Stomach (tissue), 9 donors: ENCODE measurements around the gene TSPAN3. TPM values are rescaled to one million over a fixed set of nuclear protein-coding genes. Genes with fewer than 3 reads are reported as not detected.
A peak's percentile ranks its signal among the peaks of the same experiment; 100 is the strongest.

Source experiments
- DNase-seq, 2 donors: peaks; one replicate each; pipeline versions ENCODE4 v3.0.0 to v3.0.0-alpha.2; 2013 to 2019
- H3K27ac ChIP-seq, 5 donors: fragments of 200-600 bp in 4 of 5; sonication (generic) in 4 of 5; one replicate each; pipeline ENCODE4 v1.5.1; 2013 to 2019; ENCODE audit warnings: mild to moderate bottlenecking in 1 of 5, moderate library complexity in 1 of 5
- H3K27me3 ChIP-seq, 3 donors: fragments of 200-600 bp; sonication (generic); one replicate each; pipeline ENCODE4 v1.5.1; 2017 to 2019; ENCODE audit warnings: mixed run types in 1 of 3
- H3K36me3 ChIP-seq, 4 donors: fragments of 200-600 bp; sonication (generic); 1 replicate in 3 of 4; 2 replicates in 1 of 4; pipeline ENCODE4 v1.5.1; 2016 to 2019
- H3K4me1 ChIP-seq, 4 donors: fragments of 200-600 bp; sonication (generic); one replicate each; pipeline ENCODE4 v1.5.1; 2016 to 2019
- H3K4me3 ChIP-seq, 4 donors: fragments of 200-600 bp; sonication (generic) in 3 of 4; one replicate each; pipeline ENCODE4 v1.5.1; 2016 to 2019; ENCODE audit warnings: mild to moderate bottlenecking in 1 of 4
- H3K9me3 ChIP-seq, 4 donors: fragments of 200-600 bp; sonication (generic); one replicate each; pipeline ENCODE4 v1.5.1; 2016 to 2019
- EP300 ChIP-seq: sonication (generic); formaldehyde crosslinking; IDR thresholded peaks from one replicate; pipeline ENCODE4 v1.6.1; 2017; ENCODE audit warnings: antibody characterized with exemption
- POLR2A ChIP-seq, 4 donors: fragments of 450-650 bp; IDR thresholded peaks; one replicate each; pipeline ENCODE4 v1.6.1; 2016; ENCODE audit warnings: antibody characterized with exemption in 4 of 4, control low read depth in 2 of 4, mild to moderate bottlenecking in 1 of 4, moderate library complexity in 1 of 4
- POLR2AphosphoS5 ChIP-seq, 3 donors: sonication (generic); formaldehyde crosslinking; IDR thresholded peaks; one replicate each; pipeline ENCODE4 v1.6.1; 2016; ENCODE audit warnings: antibody characterized with exemption in 3 of 3
- WGBS, 5 donors: extraction: QIAGEN DNeasy Blood & Tissue Kit in 3 of 5; methylation state at CpG; one replicate each; pipeline versions ENCODE4 v1.1.5 to v1.1.7; 2013 to 2018; 5-methylcytosine and 5-hydroxymethylcytosine counted together
- intact Hi-C: fragments of 100-400 bp; cut with DNase I; formaldehyde crosslinking; loops from one replicate; pipeline ENCODE4 v1.15.1; 2023; ENCODE audit warnings: low total_unique reads
- polyA plus RNA-seq, 3 donors: library from polyadenylated mRNA; stranded (reverse); fragments of 200-250 nt; gene quantifications; one replicate each; pipeline ENCODE4 v1.2.3, GENCODE V29; 2013
- total RNA-seq, 5 donors: library from RNA; depleted of rRNA; stranded (reverse); fragments of >200 nt; gene quantifications; one replicate each; pipeline versions ENCODE4 v1.1.0 to v1.2.3, GENCODE V29; 2014 to 2016
- TF ChIP-seq, protein P1 (sequence below), 7 experiments: fragments of 450-650 bp in 4 of 7; fragments of 200-600 bp in 3 of 7; sonication (generic) in 3 of 7; IDR thresholded peaks; one replicate each; pipeline ENCODE4 v1.5.1; 2016 to 2019; ENCODE audit warnings: antibody characterized with exemption in 7 of 7, control low read depth in 2 of 7, mild to moderate bottlenecking in 1 of 7
- donor health status: healthy with polysubstance abuse.
- donor health status: Bipolar disorder and iron deficiency.
- donor health status: healthy.

Gene TSPAN3
- total and polyA plus RNA-seq, 8 donors = 42.9 to 390 (median 99.7) TPM

DNA sequence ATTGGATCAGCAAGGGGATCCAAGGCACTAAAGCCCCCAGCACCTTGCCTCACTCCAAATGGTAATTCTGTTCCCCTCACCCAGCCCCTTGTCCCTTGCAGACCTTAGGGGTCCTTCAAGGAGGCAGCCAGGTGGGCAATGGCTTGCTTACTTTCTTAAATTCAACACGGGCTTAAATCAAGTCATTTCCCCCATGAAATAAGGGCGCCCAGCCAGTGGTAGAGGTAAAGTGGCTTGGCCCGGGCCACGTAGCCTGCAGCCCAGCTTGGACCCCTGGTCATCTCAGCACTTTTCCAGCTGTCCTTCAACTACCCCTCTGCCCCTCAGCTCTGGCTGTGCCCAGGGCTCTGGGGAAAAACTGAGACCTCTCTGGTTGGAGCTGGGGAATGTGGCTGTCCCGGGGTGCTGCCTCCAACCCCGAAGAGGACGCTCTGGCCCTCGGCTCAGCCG lies 74.8 kb downstream of the TSPAN3 start:
- intact Hi-C loops = no loop called here
- Histone ChIP-seq H3K9me3 (no peaks in the 10 kb centered on the region), H3K27ac (peak overlapping the region; percentile 41 to 81 (median 63)), H3K4me3 (peak overlapping the region; percentile 1 to 42 (median 37)), H3K4me1 (peaks cover 8 to 78% (median 11%) of the 10 kb centered on the region in 4 donors), H3K27me3 (no peaks in the 10 kb centered on the region), H3K36me3 (no peaks in the 10 kb centered on the region)
- WGBS, 5 donors = 61 to 73% (median 70%) methylated on average over 4 to 9 of the region's 9 CpGs
- TF ChIP-seq POLR2A (IDR thresholded peaks at IDR 0.05) (no peak), POLR2AphosphoS5 (IDR thresholded peaks at IDR 0.05) (no peak), EP300 (no peak)
- TF ChIP-seq, protein P1, sequence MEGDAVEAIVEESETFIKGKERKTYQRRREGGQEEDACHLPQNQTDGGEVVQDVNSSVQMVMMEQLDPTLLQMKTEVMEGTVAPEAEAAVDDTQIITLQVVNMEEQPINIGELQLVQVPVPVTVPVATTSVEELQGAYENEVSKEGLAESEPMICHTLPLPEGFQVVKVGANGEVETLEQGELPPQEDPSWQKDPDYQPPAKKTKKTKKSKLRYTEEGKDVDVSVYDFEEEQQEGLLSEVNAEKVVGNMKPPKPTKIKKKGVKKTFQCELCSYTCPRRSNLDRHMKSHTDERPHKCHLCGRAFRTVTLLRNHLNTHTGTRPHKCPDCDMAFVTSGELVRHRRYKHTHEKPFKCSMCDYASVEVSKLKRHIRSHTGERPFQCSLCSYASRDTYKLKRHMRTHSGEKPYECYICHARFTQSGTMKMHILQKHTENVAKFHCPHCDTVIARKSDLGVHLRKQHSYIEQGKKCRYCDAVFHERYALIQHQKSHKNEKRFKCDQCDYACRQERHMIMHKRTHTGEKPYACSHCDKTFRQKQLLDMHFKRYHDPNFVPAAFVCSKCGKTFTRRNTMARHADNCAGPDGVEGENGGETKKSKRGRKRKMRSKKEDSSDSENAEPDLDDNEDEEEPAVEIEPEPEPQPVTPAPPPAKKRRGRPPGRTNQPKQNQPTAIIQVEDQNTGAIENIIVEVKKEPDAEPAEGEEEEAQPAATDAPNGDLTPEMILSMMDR (IDR thresholded peaks at IDR 0.05) = no peak
- DNase-seq = no peak

DNA sequence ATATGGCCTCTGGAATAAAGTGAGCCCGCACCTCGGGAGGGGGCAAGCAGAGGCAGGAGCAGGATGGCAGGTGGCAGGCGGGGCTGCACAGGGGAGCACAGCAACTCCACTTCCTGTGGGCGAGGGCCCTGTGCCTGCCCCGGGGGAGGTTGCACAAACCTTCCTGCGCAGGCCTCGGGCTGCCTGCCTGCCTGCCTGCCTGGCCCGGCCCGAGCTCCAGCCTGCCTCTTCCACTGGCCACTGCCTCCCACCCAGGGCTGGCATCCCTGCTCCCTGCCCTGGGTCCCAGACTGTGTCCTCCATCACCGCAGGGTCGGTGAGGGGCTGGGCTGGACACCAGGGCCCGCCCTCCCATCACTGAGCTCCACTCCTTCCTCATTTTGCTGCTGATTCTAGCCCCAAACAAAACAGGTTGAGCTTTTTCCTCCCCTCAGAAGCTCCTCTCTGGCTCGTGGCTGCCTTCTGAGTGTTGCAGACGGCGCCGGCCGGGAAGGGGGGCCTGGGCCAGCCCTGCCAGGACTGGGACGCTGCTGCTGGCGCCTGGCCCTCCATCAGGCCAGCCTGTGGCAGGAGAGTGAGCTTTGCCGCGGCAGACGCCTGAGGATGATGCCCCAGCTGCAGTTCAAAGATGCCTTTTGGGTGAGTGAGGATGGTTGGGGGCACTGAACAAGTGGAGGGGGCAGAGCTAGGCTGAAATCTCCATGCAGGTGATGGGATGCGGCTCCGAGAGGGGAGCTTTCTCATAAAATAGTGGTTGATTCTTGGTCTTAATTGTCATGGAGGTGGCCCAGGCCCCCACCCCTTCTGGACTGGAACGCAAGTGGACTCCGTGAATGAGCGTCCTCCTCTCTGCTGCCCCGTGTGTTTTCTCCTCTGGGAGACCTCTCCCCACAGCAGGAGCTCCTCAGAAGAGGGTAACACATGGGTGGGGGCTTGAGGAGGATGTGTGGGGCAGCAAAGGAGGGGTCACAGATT lies 75.7 kb downstream of the TSPAN3 start, which contains the start of gene PSTPIP1:
Gene PSTPIP1, plus strand, starts transcription at position 156 of the 975 bp plus-strand sequence. Its CDS starts 448 bp downstream, at position 604.
- H3K4me3 ChIP-seq = peak within 1 kb of the TSS; percentile 20 to 42 (median 37)

DNA sequence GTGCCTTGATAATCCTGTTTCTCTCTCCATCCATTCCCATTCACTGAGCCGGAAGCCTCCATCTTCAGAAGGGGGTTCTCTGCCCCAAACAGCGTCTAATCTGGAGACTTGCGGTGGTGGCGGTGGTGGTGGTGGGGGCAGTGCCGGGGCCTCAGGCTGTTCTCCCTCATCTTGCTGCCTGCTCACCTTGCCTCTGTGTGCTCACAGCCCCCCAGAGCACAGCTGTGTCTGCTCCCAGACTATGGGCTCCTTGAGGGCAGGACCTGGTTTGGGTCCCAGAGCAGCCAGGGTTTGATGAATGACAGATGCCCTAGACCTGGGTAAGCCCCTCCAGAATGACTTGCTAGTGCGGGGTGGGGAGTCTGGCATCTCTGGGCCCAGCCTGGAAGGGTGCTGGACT lies 76.4 kb downstream of the TSPAN3 start:
- WGBS, 5 donors = 86 to 98% (median 90%) methylated on average over 5 to 6 of the region's 6 CpGs
- DNase-seq = no peak

More for the DNA sequence above, 75.7 kb downstream of the TSPAN3 start, which contains the start of gene PSTPIP1:
- Histone ChIP-seq H3K36me3 (no peaks in the 10 kb centered on the region), H3K27ac (peak within 1 kb of the TSS; percentile 12 to 81 (median 63)), H3K27me3 (no peaks in the 10 kb centered on the region), H3K4me1 (peaks cover 8 to 77% (median 11%) of the 10 kb centered on the region in 4 donors), H3K9me3 (no peaks in the 10 kb centered on the region)
- peak in 1 of 3 donors; percentile 31 for TF ChIP-seq POLR2AphosphoS5 (IDR thresholded peaks at IDR 0.05)
- TF ChIP-seq EP300 = no peak
- intact Hi-C loops = no loop called here
- WGBS, 5 donors = 47 to 64% (median 54%) methylated on average over 21 to 28 of the region's 28 CpGs
- DNase-seq = peak; percentile 43 to 66

DNA sequence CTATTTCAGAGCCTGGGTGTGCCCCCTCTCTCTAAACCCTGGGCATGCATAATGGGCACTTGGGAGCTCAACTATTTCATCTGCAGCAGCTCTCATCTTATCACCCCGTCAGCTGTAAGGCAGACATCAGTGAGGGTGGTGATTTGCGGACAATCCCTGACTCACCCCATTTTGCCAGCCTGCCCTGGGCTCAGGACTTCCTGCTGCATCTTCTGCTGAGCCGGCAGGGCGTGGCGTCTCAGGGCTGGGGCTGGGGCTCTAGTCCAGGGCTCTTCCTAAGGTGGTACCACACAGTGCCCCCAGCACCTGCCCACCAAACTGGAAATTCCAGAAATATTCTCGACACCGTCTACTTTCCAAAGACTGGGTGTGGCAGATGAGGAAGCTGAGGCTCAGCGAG lies 76.9 kb downstream of the TSPAN3 start:
- intact Hi-C loops = no loop called here
- peaks cover 8 to 71% (median 11%) of the 10 kb centered on the region in 4 donors for H3K4me1 ChIP-seq
- no peaks in the 10 kb centered on the region for H3K36me3 ChIP-seq
- H3K27me3 ChIP-seq = no peaks in the 10 kb centered on the region
- TF ChIP-seq, protein P1 (IDR thresholded peaks at IDR 0.05) = no peak
- TF ChIP-seq POLR2AphosphoS5 (IDR thresholded peaks at IDR 0.05) (no peak), EP300 (no peak), POLR2A (IDR thresholded peaks at IDR 0.05) (no peak)
- 55 to 79% (median 57%) methylated on average over 7 to 8 of the region's 8 CpGs for WGBS, 5 donors
- no peaks in the 10 kb centered on the region for H3K9me3 ChIP-seq
- H3K27ac ChIP-seq = peak overlapping the region in 4 of 5 donors; percentile 1 to 81 (median 71)
- H3K4me3 ChIP-seq = no peak overlapping the region
- DNase-seq = peak in 1 of 2 donors; percentile 44

More for the DNA sequence above, 76.4 kb downstream of the TSPAN3 start:
- TF ChIP-seq POLR2A (IDR thresholded peaks at IDR 0.05) = no peak
- TF ChIP-seq POLR2AphosphoS5 (IDR thresholded peaks at IDR 0.05) = no peak
- TF ChIP-seq EP300 = no peak
- TF ChIP-seq, protein P1 (IDR thresholded peaks at IDR 0.05) = no peak
- H3K27me3 ChIP-seq = no peaks in the 10 kb centered on the region
- intact Hi-C loops = no loop called here
- peaks cover 8 to 72% (median 11%) of the 10 kb centered on the region in 4 donors for H3K4me1 ChIP-seq
- peak overlapping the region in 4 of 5 donors; percentile 62 to 81 (median 72) for H3K27ac ChIP-seq
- no peaks in the 10 kb centered on the region for H3K36me3 ChIP-seq
- no peaks in the 10 kb centered on the region for H3K9me3 ChIP-seq
- peak overlapping the region in 2 of 4 donors; percentile 38 to 42 for H3K4me3 ChIP-seq
